HG03439 (cell line): ENCODE data around the gene RAB40B.
"Not testable (repeated sequence)": the region's sequence is repeated elsewhere in the genome, so short reads cannot be mapped to it uniquely, and the experiment has no call there.

Experiments
- ATAC-seq: cut with Tn5 transposase; IDR thresholded peaks from one replicate; pipeline ENCODE4 v1.9.1; 2021; ENCODE audit warnings: mild to moderate bottlenecking, moderate library complexity; ENCODE audit not compliant: unreplicated experiment

RAB40B gene

GRCh38 chr17:82668631-82669099 lies 29.8 kb downstream of the RAB40B start:
- ATAC-seq = no peak

DNA sequence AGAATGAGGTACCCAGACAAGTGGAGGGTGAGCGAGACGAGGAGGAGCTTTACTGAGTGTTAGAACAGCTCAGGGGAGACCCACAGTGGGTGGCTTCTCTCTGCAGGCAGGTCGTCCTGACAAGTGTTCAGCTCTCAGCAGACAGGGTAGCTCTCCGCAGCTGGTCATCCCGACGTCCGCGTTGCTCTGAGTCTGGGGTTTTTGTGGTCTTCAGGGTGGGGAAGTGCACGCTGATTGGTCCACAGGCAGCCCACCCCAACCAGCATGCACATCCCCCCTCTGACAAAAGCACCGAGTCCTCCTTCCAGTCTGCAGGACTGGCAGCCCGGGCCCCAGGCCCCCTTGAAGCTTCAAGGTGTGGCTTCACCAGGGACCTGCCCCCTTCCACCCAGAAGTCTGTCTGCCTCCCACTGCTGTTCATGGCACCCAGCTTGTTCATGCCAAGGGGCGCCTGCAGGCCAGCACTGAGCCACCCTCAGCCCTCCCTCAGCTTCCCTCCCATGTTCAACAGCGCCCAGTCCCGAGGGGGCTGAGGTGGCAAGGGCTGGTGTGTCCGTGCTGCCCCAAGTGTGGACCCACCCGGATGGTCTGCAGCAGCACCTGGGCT lies 30.4 kb downstream of the RAB40B start:
- no peak for ATAC-seq

DNA sequence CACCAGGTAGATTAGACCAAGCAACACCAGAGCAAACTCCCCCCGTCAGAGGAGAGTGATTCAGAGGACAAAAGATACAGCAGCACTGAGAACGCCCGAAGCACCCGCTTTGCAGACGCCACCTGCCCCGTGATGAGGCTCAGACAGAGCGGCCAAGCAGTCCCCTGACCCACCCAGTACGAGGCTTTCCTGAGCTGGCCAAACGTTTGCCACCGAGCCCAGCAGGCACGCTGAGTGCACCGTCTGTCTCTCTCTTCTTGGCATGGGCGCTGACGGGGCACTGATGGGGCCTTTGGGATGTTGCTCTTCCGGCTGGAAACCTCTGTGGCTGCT lies 30.9 kb downstream of the RAB40B start:
- no peak for ATAC-seq

GRCh38 chr17:82666931-82667667 lies 31.4 kb downstream of the RAB40B start:
- ATAC-seq = no peak

- no peak for ATAC-seq
Observed at GRCh38 chr17:82665891-82666290, 32.6 kb downstream of the RAB40B start.

- ATAC-seq = no peak
Observed at GRCh38 chr17:82665217-82665616, 33.3 kb downstream of the RAB40B start.

DNA sequence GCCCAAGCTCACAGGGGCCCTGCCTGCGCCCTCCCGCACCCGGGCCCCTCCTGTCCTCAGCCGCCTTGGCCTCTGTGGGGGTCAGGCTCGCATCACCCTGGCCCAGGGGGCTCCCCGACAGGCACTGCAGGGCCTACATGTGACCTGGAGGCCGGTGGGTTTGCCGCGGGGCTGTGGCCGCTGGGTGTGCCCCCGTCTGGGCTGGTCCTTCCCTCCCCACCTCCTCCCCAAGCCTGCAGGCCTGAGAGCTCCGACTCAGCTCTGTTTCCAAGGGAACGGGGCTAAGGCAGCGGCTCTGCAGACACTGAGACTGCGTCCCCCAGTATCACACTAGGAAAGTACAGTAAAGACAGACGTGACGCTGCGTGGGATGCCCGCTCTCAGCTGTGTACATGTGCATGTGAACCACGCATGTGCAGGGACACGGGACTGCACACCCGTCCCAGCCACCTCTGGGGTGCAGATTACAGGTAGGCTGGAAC lies 33.8 kb downstream of the RAB40B start:
- ATAC-seq = no peak

- ATAC-seq = no peak
Observed at GRCh38 chr17:82664276-82664575, 34.3 kb downstream of the RAB40B start.

DNA sequence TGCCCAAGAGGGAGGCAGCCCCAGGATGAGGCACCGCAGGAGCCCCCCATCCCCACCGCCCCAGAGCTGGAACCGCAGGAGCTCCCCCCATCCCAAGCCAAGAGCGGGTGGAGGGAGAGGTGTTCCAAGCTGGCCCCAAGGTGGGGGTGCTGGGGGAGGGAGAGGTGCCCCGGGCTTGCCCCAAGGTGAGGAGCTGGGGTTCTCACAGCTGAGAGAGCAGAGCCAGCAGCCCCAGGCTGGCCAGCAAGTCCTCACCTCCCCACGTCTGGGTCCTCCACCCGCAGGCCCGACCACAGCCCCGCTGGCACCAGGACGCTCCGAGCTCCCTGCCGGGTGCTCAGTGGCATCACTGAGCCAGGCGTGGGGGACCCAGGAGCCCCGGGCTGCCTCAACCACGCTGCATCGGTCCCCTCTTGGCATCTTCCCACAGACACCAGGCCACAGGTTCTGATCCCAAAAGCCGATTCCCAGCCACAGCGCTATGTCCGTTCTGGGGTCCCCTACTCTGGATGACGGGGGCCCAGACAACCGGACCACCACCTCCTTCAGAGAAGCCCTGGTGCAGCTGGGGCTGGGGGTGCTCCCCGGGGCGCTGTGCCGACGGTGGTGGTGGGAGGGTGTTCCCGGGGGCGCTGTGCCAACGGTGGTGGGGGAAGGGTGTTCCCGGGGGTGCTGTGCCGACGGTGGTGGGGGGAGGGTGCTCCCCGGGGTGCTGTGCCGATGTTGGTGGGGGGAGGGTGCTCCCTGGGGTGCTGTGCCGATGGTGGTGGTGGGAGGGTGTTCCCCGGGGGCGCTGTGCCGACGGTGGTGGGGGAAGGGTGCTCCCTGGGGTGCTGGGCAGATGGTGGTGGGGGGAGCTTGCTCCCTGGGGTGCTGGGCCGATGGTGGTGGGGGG lies 34.9 kb downstream of the RAB40B start:
- no peak for ATAC-seq

GRCh38 chr17:82662711-82663261 lies 35.7 kb downstream of the RAB40B start:
- no peak for ATAC-seq

- ATAC-seq = no peak
Observed at GRCh38 chr17:82661717-82662683, 36.5 kb downstream of the RAB40B start.

DNA sequence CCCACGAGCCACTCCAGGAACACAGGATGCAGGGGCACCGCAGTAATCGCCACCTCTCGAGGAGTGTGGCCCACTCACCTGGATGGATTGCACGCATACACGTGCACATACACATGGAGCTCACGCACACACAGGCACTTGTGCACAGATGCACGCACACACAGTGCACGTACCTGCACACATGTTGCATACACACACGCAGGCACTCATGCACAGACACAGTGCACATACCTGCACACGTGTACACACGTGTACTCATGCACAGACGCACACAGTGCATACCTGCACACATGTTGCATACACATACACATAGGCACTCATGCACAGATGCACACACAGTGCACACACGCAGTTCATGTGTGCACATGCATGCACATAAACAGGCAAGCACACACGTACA lies 38.6 kb downstream of the RAB40B start:
- ATAC-seq = no peak

GRCh38 chr17:82658796-82659452 lies 39.6 kb downstream of the RAB40B start:
- ATAC-seq = no peak

DNA sequence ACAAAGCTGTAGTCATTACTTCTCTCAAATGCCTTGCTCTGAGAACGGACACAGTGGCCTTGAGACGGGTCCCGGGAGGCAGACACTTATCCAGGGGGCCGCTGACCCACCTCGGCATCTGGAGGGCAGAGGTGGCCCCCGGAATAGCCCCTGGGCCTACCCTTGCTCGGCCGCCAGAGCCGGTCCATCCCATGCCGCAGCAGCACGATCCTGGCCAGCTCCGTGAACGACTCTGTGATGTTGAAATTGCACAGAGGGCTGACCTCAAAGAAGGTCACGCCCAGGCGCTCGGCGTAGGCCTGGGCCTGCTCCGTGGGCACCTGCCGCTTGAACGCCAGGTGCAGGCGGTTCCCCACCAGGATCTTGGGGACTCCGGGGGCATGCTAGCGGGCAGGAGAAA lies 40.2 kb downstream of the RAB40B start:
- ATAC-seq = no peak

GRCh38 chr17:82657926-82658325 lies 40.6 kb downstream of the RAB40B start:
- no peak for ATAC-seq

DNA sequence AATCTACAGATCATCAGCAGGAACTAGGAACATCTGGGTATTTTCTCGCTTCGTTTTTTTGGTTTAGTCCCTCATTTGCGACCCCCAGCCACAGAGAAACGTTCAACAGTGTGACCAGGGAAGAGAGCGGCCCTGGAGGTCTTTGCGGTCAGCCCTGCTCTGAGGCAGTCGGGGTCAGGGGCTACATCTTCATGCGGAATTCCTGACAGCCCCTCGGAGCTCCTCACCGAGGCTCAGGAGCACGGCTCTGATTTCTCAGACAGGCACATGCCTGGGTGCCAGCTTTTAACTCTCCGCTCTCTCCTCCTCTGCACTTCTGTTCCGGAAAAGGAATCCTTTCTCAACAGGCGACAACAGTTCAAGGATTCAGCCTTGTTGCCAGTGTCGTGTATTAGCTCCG lies 42.2 kb downstream of the RAB40B start:
- no peak for ATAC-seq

DNA sequence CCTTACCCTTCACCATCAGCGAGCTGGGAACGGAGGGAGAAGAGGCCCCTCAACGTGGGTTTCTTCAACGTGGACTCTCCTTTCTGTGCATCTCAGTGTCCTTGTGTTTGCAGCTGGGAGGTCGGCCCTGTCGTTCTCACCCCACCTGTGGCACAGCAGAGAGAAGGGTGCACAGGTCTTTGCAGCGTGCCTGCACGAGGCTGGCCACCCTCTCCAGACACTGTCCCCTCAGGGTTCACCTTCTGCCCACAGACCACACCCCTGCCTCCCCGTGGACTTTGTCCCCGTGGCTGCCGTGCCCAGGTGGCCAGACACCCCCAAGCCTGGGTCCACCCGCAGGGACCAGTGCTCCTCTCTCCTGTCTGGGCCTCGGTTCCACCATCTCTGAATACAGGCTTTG lies 43.0 kb downstream of the RAB40B start:
- no peak for ATAC-seq

DNA sequence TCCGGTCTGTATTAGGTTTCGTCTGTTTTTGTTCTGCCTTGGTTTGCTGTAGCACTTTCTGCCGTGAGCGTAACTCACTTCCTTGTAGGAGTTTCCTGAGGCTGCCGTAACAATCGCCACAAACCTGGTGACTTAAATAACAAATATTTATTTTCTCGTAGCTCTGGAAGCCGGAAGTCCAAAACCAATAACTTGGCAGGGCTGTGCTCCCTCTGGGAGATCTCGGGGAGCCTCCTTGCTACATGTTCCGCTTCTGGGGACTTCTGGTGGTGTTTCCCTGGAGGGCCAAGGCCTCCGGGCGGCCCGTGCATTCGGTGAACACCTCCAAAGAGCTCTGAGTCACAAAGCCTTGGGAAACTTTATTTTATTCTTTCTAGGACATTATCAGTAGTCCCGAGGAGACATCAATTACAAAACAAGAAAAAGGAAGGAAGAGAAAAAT lies 43.4 kb downstream of the RAB40B start:
- no peak for ATAC-seq

DNA sequence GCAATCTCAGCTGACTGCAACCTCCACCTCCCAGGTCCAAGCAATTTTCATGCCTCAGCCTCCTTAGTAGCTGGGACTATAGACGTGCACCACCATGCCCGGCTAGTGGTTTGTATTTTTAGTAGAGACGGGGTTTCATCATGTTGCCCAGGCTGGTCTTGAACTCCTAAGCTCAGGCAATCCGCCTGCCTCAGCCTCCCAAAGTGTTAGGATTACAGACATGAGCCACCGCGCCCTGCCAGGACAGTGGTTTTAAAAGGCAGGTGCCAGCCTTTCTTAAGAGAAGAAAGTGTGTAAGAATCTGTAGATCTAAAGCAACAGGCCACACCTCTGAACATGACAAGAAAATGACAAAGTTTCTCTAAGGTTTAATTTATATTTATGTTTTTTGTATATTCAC lies 43.9 kb downstream of the RAB40B start:
- ATAC-seq = not testable (repeated sequence)
